T-helper 1 cell treated with Interleukin-12 subunit alpha and Interleukin-12 subunit beta and Interleukin-4 antibody, amounts not matched to agents 30 ng/mL and 1 ng/mL, for 36 hours (primary cell): Measurements from ENCODE around the gene LAMA4. TPM values are rescaled to one million over a fixed set of nuclear protein-coding genes. Genes with fewer than 3 reads are reported as not detected.

ENCODE experiments used
- intact Hi-C: fragments of 100-400 bp; cut with micrococcal nuclease; formaldehyde crosslinking; loops from one replicate; pipeline ENCODE4 v1.15.1; 2024
- total RNA-seq: library from RNA; stranded (reverse); gene quantifications from 2 replicates; pipeline ENCODE4 v1.2.3, GENCODE V29; 2022

LAMA4 gene
- total RNA-seq, 1 donor from 2014 or later, result not detected

- intact Hi-C loops, result no loop called here
Observed at GRCh38 chr6:112275365-112275764, 21.0 kb upstream of the LAMA4 start.

DNA sequence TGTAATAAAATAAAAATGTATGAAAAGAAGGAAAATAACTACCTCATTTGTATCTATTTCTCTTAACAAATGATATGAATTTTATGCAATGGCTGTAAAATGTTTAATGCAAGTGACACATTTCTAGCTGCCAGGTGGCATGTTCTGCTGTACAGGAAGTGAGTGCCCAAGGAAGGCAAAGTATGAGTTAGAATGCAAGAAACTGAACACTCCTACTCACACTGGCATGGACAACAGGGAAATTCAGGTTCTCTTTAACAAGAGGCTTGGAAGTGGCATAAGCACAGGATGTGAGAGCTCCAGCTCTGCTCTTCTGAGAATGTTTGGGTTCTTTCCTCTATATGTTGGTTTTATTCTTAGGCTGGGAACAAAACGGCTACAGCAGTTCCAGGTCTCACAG, 20.4 kb upstream of the LAMA4 start:
- intact Hi-C loops, result no loop called here

DNA sequence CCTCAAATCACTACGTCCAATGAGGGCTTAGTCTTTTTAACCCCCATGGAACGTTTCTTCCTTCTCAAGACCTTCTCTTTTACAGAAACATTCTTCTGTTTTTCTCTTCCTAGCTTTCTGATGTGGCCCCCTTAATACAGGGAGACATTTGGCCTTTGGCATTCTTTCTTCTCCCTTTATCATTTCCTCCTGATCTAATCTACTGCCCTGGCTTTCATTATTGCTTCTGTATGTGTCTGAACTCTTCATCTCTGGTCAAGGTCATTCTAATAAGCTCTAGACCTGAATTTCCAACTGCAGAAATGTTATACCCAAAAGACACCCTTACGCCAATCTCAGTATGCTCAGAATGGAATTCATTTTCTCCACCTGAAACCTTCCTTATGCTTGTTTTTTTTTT, 18.4 kb upstream of the LAMA4 start:
- intact Hi-C loops, result no loop called here

DNA sequence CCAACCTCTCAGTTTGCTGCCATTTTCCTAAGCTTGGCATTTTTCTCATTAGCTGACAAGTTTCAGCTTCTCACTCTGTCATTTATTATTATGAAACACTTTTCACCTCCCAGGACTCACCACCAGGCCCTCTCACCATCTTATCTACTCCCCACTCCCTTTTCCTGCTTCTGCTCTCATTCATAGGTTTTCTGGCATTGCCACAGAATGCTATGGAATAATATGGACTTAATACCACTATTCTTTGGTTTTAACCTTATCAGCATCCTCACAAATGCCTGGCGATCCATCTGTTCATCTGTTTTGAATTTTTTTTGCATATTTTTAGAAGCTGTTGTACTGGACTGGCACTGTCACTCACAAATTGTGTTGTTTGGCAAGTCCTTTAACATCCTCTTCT, 16.4 kb upstream of the LAMA4 start:
- intact Hi-C loops, result no loop called here

DNA sequence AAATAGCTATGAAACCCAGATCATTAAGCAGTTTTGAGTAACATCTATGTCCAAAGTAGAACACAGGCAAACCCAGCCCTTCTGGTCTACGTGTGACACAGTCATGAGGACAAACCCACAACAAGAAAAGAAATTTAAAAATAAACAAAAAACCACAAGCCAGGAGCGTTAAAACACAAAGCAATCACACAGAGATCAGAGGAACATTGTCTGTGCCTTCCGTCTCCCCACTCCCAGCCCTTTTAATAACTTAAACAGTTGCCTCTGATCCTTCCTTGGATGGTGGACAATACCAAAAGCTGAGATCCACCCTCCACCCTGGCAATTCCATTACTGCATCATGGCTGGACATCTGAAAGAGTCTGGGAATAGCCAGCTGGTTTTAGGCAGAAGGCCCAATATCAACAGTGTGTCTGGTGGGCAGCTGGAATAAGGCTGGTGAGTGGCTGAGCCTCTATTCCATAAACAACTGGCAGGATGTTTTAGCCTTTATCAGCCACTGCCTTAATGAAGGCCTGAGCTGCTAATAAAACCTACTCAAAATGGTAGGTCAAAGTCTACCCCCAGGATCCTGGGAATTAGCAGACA, 15.7 kb upstream of the LAMA4 start:
- intact Hi-C loops, result no loop called here

- intact Hi-C loops, result no loop called here
Observed at GRCh38 chr6:112269114-112269513, 14.7 kb upstream of the LAMA4 start.

DNA sequence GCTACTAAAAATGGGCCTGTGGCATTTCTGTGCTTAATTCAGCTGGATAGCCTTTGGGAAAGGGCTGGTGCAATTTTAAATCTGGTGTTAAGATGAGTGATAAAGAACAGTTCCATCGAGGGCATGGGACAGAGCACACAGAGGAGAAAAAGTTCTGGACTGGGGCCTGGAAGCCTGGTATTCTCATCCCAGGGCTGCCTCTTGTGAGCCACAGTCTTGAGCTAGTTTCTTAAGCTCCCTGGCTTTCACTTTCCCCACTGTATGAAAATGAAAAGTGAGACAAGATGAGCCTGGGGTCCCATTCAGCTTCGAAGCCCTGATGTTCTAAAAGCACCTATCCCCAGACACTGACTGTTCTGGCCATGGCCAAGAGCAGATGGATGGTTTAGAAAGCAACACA, 14.3 kb upstream of the LAMA4 start:
- intact Hi-C loops, result no loop called here

DNA sequence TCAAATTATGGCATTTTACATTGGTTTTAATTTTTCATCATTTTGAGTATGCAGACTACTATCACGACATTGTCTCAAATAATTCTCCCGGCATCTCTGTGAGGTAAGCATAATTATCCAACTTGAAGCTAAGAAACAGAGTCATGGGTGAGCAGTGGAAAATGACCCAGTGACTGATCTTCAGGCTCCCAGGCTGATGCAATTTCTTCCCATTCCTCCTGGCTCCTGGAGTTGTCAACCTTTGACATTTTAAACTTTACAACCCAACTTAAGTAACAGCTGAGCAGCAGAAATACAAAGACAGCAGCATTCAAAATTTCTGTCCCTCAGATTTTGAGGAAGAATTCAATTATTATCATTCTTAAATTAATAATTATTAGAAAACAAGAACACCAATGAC, 13.7 kb upstream of the LAMA4 start:
- intact Hi-C loops, result no loop called here

DNA sequence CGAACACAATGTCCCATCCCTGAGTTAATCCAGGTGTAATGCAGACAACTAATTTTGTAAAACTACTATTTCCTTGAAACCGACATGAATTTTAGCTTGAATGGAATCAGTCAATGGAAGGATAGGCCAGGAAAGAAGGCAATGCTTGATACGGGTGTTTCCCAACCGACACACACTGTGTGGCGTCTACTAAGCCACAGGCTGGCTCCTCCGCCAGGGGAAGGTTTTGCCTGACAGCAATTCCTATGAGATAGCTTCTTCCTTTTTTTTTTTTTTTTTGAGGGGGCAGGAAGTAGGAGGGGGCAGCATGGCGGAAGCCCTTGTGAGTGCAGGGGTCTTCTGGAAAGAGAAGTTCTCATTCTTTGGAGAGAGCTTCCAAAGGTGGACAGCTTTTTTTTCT, 12.0 kb upstream of the LAMA4 start:
- intact Hi-C loops, result no loop called here

- intact Hi-C loops, result no loop called here
Observed at GRCh38 chr6:112259337-112259675, 4.9 kb upstream of the LAMA4 start.

- intact Hi-C loops, result no loop called here
Observed at GRCh38 chr6:112258642-112259336, 4.4 kb upstream of the LAMA4 start.

- intact Hi-C loops, result no loop called here
Observed at GRCh38 chr6:112257178-112257855, 3.0 kb upstream of the LAMA4 start.

GRCh38 chr6:112254921-112255320, 554 bp upstream of the LAMA4 start:
- intact Hi-C loops, result no loop called here

DNA sequence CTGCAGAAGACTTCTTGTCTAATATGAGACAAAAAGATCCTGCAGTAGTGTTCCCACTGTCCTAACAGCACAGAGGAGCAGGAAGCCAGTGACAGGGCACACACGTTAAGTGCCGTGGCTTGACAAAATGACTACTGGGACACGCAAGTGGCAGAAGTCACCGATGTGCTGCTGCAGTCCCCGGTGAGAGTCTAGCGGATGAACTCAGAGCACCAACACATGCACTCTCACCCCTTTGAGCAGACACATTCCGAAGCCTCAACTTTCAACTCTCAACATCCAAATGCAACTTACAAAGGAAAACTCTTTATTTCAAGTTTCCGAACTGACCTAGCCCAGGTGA, 898 bp downstream of the LAMA4 start:
- intact Hi-C loops, result no loop called here

- intact Hi-C loops, result no loop called here
Observed at GRCh38 chr6:112252571-112253497, 1.5 kb downstream of the LAMA4 start.

GRCh38 chr6:112251171-112251875, 3.0 kb downstream of the LAMA4 start:
- intact Hi-C loops, result no loop called here

GRCh38 chr6:112249489-112249888, 4.9 kb downstream of the LAMA4 start:
- intact Hi-C loops, result no loop called here

DNA sequence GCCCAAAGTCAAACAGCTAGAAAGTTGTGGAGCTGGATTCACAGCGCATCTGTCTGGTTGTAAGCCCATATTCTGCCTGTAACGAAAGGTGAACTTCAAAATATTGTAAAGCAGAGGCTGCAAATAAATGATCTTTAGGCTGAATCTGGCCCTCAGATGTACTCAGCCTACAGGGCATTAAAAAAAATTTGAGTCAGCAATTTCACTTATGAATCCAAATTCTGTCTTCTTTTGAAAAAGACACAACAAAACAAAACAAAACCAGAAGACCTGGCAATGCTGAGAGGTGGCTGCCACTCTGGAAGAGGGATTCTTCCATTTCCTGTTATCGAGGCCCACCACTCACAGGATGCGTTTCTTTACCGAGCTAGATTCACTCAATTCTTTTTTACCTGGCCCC, 7.1 kb downstream of the LAMA4 start:
- intact Hi-C loops, result no loop called here

GRCh38 chr6:112245511-112246203, 8.7 kb downstream of the LAMA4 start:
- intact Hi-C loops, result no loop called here

DNA sequence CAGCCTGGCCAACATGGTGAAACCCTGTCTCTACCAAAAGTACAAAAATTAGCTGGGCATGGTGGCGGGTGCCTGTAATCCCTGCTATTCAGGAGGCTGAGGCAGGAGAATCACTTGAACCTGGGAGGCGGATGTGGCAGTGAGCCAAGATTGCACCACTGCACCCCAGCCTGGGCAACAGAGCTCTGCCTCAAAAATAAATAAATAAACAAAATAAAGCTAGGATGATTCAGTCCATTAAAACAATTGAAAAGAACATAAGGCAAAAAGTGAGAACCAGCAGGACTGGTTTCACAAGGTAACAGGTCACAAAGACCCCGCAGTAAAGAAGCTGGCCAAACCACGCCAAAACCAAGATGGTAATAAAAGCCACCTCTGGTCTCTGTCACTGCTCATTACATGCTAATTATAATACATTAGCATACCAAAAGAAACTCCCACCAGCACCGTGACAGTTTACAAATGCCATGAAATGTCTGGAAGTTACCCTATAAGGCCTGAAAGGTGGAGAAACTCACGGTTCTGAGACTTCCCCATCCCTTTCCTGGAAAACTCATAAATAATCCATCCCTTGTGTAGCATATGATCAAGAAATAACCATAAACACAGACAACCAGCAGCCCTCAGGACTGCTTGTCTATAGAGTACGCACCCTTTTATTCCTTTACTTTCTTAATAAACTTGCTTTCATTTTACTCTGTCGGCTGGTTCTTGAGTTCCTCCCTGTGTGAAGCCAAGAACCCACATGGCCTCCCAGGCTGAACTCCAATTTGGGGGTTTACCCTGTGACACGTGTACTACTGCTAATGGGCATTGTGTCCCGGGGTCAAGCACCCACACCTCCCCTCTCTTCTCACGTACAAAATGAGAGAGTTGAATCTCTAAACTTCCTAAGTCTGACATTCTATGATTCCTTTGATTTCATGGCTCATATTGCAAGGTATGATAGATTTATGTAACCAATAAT, 10.2 kb downstream of the LAMA4 start:
- intact Hi-C loops, result no loop called here
